SK-N-MC (cell line): ENCODE results near the gene CLCN3.

ENCODE experiments used
- EZH2 ChIP-seq: fragments of 200-600 bp; sonication (generic); IDR thresholded peaks from one replicate; pipeline ENCODE4 v1.6.1; 2017; ENCODE audit warnings: antibody characterized with exemption
- FOXP2 ChIP-seq: optimal IDR thresholded peaks from 2 replicates; pipeline ENCODE3; 2011; ENCODE audit warnings: mild to moderate bottlenecking, moderate library complexity; ENCODE audit not compliant: insufficient read depth; ENCODE audit errors: extremely low read length, control extremely low read depth
- POLR2AphosphoS5 ChIP-seq: IDR thresholded peaks from 2 replicates; pipeline ENCODE4 v1.6.1; 2012; ENCODE audit warnings: mild to moderate bottlenecking, low read depth, low read length, borderline replicate concordance

DNA sequence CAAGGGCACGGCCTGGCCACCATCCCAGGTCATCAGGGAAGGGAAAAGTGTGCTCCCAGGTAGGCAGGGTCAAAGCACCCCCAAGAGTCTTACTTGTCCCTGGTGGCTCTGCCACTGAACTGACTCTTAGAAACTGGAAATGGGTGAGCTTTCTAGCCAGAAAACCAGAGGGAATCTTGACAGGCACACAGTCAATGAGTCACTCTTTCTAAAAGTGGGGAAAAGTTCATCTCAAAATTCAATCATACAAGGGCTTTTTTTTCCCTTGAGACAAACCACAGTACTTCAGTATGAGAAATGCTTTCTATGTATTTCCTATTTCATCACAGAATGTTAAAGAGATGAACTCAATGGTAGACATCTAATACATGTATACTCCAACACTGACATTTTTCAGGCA is 124.9 kb downstream of the CLCN3 start:
- no peak for TF ChIP-seq POLR2AphosphoS5
- no peak for TF ChIP-seq EZH2
- TF ChIP-seq FOXP2 = no peak
